ENCODE measurements around the gene ABHD6. TPM values are rescaled to one million over a fixed set of nuclear protein-coding genes. Genes with fewer than 3 reads are reported as not detected.

ABHD6 gene
- total RNA-seq, 2 experiments from 2014 or later, result 0.71 to 1.9 TPM

- Histone ChIP-seq H3K4me3 (ENCODE audit: low read length) (no peak overlapping the region), H3K27ac (ENCODE audit: low read depth in 1 of 2, low read length in 2 of 2) (no peak overlapping the region), H3K36me3 (ENCODE audit: insufficient read depth, low read length) (no peaks in the 10 kb centered on the region), H3K4me1 (ENCODE audit: insufficient read depth, low read length) (peaks cover 6% of the 10 kb centered on the region), H3K27me3 (ENCODE audit: control insufficient read depth in 1 of 2, insufficient read depth in 2 of 2, low read length in 2 of 2) (no peaks in the 10 kb centered on the region), H3K9me3 (ENCODE audit: control insufficient read depth in 1 of 2, insufficient read depth in 1 of 2, low read length in 2 of 2) (no peaks in the 10 kb centered on the region)
- Mint-ChIP-seq H3K27ac (no peak overlapping the region), H3K4me3 (no peak overlapping the region), H3K36me3 (ENCODE audit: low read depth) (no peaks in the 10 kb centered on the region), H3K9me3 (no peaks in the 10 kb centered on the region), H3K27me3 (no peaks in the 10 kb centered on the region), H3K4me1 (ENCODE audit: low read depth) (peaks cover 6% of the 10 kb centered on the region)
- intact Hi-C loops (cut with DNase I, micrococcal nuclease), result loop anchor here (1.0 to 2.0 kb wide), 4 partner anchors 28 to 208 kb away; partner anchors contain the start of gene FLNB (in 1 of the 2)
- ChIA-PET CTCF (interaction anchor here (0.5 to 3.8 kb wide), 8 partner anchors 9 to 293 kb away, joined by 3 to 30 read pairs (median 6); partner anchors contain the start of gene FLNB), POLR2A (interaction anchor here (0.8 to 2.6 kb wide), 3 partner anchors 9 to 1312 kb away, joined by 3 to 12 read pairs (median 4); partner anchors contain the start of gene FLNB)
- no peak for TF ChIP-seq CTCF (IDR thresholded peaks at IDR 0.05)
- ATAC-seq (ENCODE audit: poor library complexity), result no peak
- no peak for DNase-seq
These were observed 20.9 kb upstream of the ABHD6 start for GRCh38 chr3:58216496-58217195.

GRCh38 chr3:58217209-58217811, 20.3 kb upstream of the ABHD6 start:
- Histone ChIP-seq H3K27me3 (ENCODE audit: control insufficient read depth in 1 of 2, insufficient read depth in 2 of 2, low read length in 2 of 2) (no peaks in the 10 kb centered on the region), H3K27ac (ENCODE audit: low read depth in 1 of 2, low read length in 2 of 2) (no peak overlapping the region), H3K4me3 (ENCODE audit: low read length) (no peak overlapping the region), H3K9me3 (ENCODE audit: control insufficient read depth in 1 of 2, insufficient read depth in 1 of 2, low read length in 2 of 2) (no peaks in the 10 kb centered on the region), H3K4me1 (ENCODE audit: insufficient read depth, low read length) (peaks cover 6% of the 10 kb centered on the region), H3K36me3 (ENCODE audit: insufficient read depth, low read length) (no peaks in the 10 kb centered on the region)
- Mint-ChIP-seq H3K9me3 (no peaks in the 10 kb centered on the region), H3K36me3 (ENCODE audit: low read depth) (no peaks in the 10 kb centered on the region), H3K27ac (no peak overlapping the region), H3K4me1 (ENCODE audit: low read depth) (peaks cover 6% of the 10 kb centered on the region), H3K4me3 (no peak overlapping the region), H3K27me3 (no peaks in the 10 kb centered on the region)
- intact Hi-C loops (cut with DNase I, micrococcal nuclease), result loop anchor here (1.0 to 2.0 kb wide), 4 partner anchors 29 to 209 kb away; partner anchors contain the start of gene FLNB (in 1 of the 2)
- DNase-seq (peak; percentile 21 to 80 (median 43)), ATAC-seq (ENCODE audit: poor library complexity) (peak; percentile 93)
- POLR2A ChIA-PET, result interaction anchor here (0.8 to 2.6 kb wide), 3 partner anchors 10 to 1313 kb away, joined by 3 to 12 read pairs (median 4); partner anchors contain the start of gene FLNB
- peak; percentile 76 for TF ChIP-seq CTCF (IDR thresholded peaks at IDR 0.05)
- CTCF ChIA-PET, result interaction anchor here (0.5 to 3.8 kb wide), 9 partner anchors 9 to 292 kb away, joined by 3 to 30 read pairs (median 5); partner anchors contain the start of gene FLNB

GRCh38 chr3:58218904-58219303, 18.7 kb upstream of the ABHD6 start:
- CTCF ChIA-PET, result interaction anchor here (2.2 to 3.8 kb wide), 2 partner anchors 32 to 210 kb away, joined by 9 to 30 read pairs; partner anchors contain the start of gene FLNB
- POLR2A ChIA-PET, result interaction anchor here (2.6 kb wide), 1 partner anchor 210 kb away, joined by 12 read pairs; the partner anchor contains the start of gene FLNB
- Histone ChIP-seq H3K4me3 (ENCODE audit: low read length) (no peak overlapping the region), H3K27me3 (ENCODE audit: control insufficient read depth in 1 of 2, insufficient read depth in 2 of 2, low read length in 2 of 2) (no peaks in the 10 kb centered on the region), H3K4me1 (ENCODE audit: insufficient read depth, low read length) (peaks cover 6% of the 10 kb centered on the region), H3K36me3 (ENCODE audit: insufficient read depth, low read length) (no peaks in the 10 kb centered on the region), H3K27ac (ENCODE audit: low read depth in 1 of 2, low read length in 2 of 2) (no peak overlapping the region), H3K9me3 (ENCODE audit: control insufficient read depth in 1 of 2, insufficient read depth in 1 of 2, low read length in 2 of 2) (no peaks in the 10 kb centered on the region)
- Mint-ChIP-seq H3K27ac (no peak overlapping the region), H3K4me3 (no peak overlapping the region), H3K27me3 (no peaks in the 10 kb centered on the region), H3K36me3 (ENCODE audit: low read depth) (no peaks in the 10 kb centered on the region), H3K9me3 (no peaks in the 10 kb centered on the region), H3K4me1 (ENCODE audit: low read depth) (peaks cover 6% of the 10 kb centered on the region)
- ATAC-seq (ENCODE audit: poor library complexity) (no peak), DNase-seq (no peak)
- no peak for TF ChIP-seq CTCF (IDR thresholded peaks at IDR 0.05)
- intact Hi-C loops (cut with DNase I, micrococcal nuclease), result loop anchor here in 1 of 2 experiments (1.0 kb wide), 1 partner anchor 213 kb away; no protein-coding TSS in a partner anchor
